IMR-90 (cell line): ENCODE measurements around the gene BANP. TPM values are rescaled to one million over a fixed set of nuclear protein-coding genes. Genes with fewer than 3 reads are reported as not detected.

Experiments
- ATAC-seq: fragments of 200-7000 bp; cut with Tn5 transposase; 2 replicates; pipeline ENCODE4 v1.9.1; 2020; ENCODE audit warnings: low read depth, mild to moderate bottlenecking, moderate library complexity
- BruUV-seq: library from RNA; stranded (reverse); fragments of 400-500 nt; replicated peaks from 2 replicates; lab custom pipeline; 2021; lab: Mats Ljungman, UMichigan
- CTCF ChIA-PET: fragments of 300-600 bp; formaldehyde crosslinking; extraction: SDS; loops from one replicate; lab custom pipeline; 2021; ENCODE audit warnings: antibody characterized with exemption; lab: Yijun Ruan, JAX
- POLR2A ChIA-PET: fragments of 300-600 bp; sonication (Branson Sonifier 250); formaldehyde crosslinking; loops from one replicate; lab custom pipeline; 2022; ENCODE audit warnings: antibody characterized with exemption; ENCODE audit not compliant: unreplicated experiment; lab: Charles Lee
- DNase-seq: peaks from one replicate; pipeline ENCODE4 v3.0.0; 2013
- H2AFZ ChIP-seq: replicated peaks from 2 replicates; pipeline ENCODE3; 2013; ENCODE audit warnings: low read length, mild to moderate bottlenecking; ENCODE audit not compliant: poor library complexity
- H2AK5ac ChIP-seq: 2 replicates; pipeline ENCODE4 v1.6.1; 2013; ENCODE audit warnings: low read depth, low read length, inconsistent platforms
- H2AK9ac ChIP-seq: replicated peaks from 2 replicates; pipeline ENCODE3; 2013; ENCODE audit warnings: mild to moderate bottlenecking, low read depth, low read length, moderate library complexity; ENCODE audit not compliant: poor library complexity
- H2BK120ac ChIP-seq: 2 replicates; pipeline ENCODE4 v1.6.1; 2013; ENCODE audit warnings: low read depth, low read length, inconsistent platforms
- H2BK15ac ChIP-seq: 3 replicates; pipeline ENCODE4 v1.6.1; 2013; ENCODE audit warnings: low read depth, low read length, inconsistent platforms
- H2BK20ac ChIP-seq: 2 replicates; pipeline ENCODE4 v1.6.1; 2013; ENCODE audit warnings: low read depth, mild to moderate bottlenecking, inconsistent platforms, low read length, moderate library complexity
- H2BK5ac ChIP-seq: 2 replicates; pipeline ENCODE4 v1.6.1; 2013; ENCODE audit warnings: mild to moderate bottlenecking, low read depth, low read length, inconsistent platforms; ENCODE audit not compliant: poor library complexity, severe bottlenecking
- H3K14ac ChIP-seq: replicated peaks from 2 replicates; pipeline ENCODE4 v1.6.1; 2013; ENCODE audit warnings: low read depth, low read length, inconsistent platforms
- H3K18ac ChIP-seq: 2 replicates; pipeline ENCODE4 v1.6.1; 2013; ENCODE audit warnings: low read depth, low read length, control low read depth
- H3K23ac ChIP-seq: 2 replicates; pipeline ENCODE4 v1.6.1; 2013; ENCODE audit warnings: low read depth, low read length, inconsistent platforms
- H3K27ac ChIP-seq: 2 replicates; pipeline ENCODE4 v1.5.1; 2013; ENCODE audit warnings: mild to moderate bottlenecking, control low read depth, low read length; ENCODE audit not compliant: insufficient read depth
- H3K27me3 ChIP-seq: 2 replicates; pipeline ENCODE4 v1.6.1; 2013; ENCODE audit warnings: low read length; ENCODE audit not compliant: control insufficient read depth, insufficient read depth
- H3K36me3 ChIP-seq: 2 replicates; pipeline ENCODE4 v1.6.1; 2013; ENCODE audit warnings: low read length, mixed read lengths; ENCODE audit not compliant: control insufficient read depth, insufficient read depth
- H3K4ac ChIP-seq: 2 replicates; pipeline ENCODE4 v1.6.1; 2013; ENCODE audit warnings: low read depth, low read length, inconsistent platforms
- H3K4me1 ChIP-seq: 2 replicates; pipeline ENCODE4 v1.6.1; 2013; ENCODE audit warnings: low read length, mixed read lengths; ENCODE audit not compliant: control insufficient read depth, insufficient read depth
- H3K4me2 ChIP-seq: 2 replicates; pipeline ENCODE4 v1.6.1; 2013; ENCODE audit warnings: low read depth, mild to moderate bottlenecking, control low read depth, low read length, moderate library complexity
- H3K4me3 ChIP-seq: 2 replicates; pipeline ENCODE4 v1.5.1; 2013; ENCODE audit warnings: low read depth, mild to moderate bottlenecking, control low read depth, low read length, moderate library complexity; ENCODE audit not compliant: insufficient read depth
- H3K56ac ChIP-seq: 2 replicates; pipeline ENCODE4 v1.6.1; 2013; ENCODE audit warnings: low read length, inconsistent platforms; ENCODE audit not compliant: insufficient read depth; ENCODE audit errors: extremely low read depth
- H3K79me1 ChIP-seq, 2 experiments: 2 replicates each; pipeline ENCODE4 v1.6.1; 2013; ENCODE audit warnings: low read length in 2 of 2, inconsistent platforms in 1 of 2, low read depth in 1 of 2
- H3K9ac ChIP-seq: 2 replicates; pipeline ENCODE4 v1.6.1; 2013; ENCODE audit warnings: low read depth, low read length, control low read depth
- H3K9me1 ChIP-seq: 2 replicates; pipeline ENCODE4 v1.6.1; 2013; ENCODE audit warnings: low read length, inconsistent platforms; ENCODE audit not compliant: insufficient read depth
- H3K9me3 ChIP-seq: 2 replicates; pipeline ENCODE4 v1.6.1; 2013; ENCODE audit warnings: low read length; ENCODE audit not compliant: control insufficient read depth, insufficient read depth
- H4K20me1 ChIP-seq: 2 replicates; pipeline ENCODE4 v1.6.1; 2013; ENCODE audit warnings: low read length, inconsistent platforms; ENCODE audit not compliant: insufficient read depth
- H4K5ac ChIP-seq: 2 replicates; pipeline ENCODE4 v1.6.1; 2013; ENCODE audit warnings: mild to moderate bottlenecking, low read depth, low read length, control low read depth
- H4K8ac ChIP-seq, 2 experiments: 2 replicates each; pipeline ENCODE4 v1.6.1; 2013; ENCODE audit warnings: low read depth in 2 of 2, low read length in 2 of 2, control low read depth in 1 of 2, inconsistent platforms in 1 of 2
- H4K91ac ChIP-seq: 2 replicates; pipeline ENCODE4 v1.6.1; 2013; ENCODE audit warnings: low read depth, low read length, inconsistent platforms; ENCODE audit not compliant: insufficient read depth
- CHD1 ChIP-seq: IDR thresholded peaks from 2 replicates; pipeline ENCODE4 v1.6.1; 2012; ENCODE audit warnings: low read depth, low read length, improper control_type of control experiment
- FOS ChIP-seq: fragments of 150-350 bp; IDR thresholded peaks from 2 replicates; pipeline ENCODE4 v1.6.1; 2016; ENCODE audit warnings: low read depth, low read length
- MAFK ChIP-seq: IDR thresholded peaks from 2 replicates; pipeline ENCODE4 v1.6.1; 2012; ENCODE audit warnings: low read depth, low read length, improper control_type of control experiment
- MAZ ChIP-seq: IDR thresholded peaks from 2 replicates; pipeline ENCODE4 v1.6.1; 2012; ENCODE audit warnings: low read depth, mild to moderate bottlenecking, low read length, improper control_type of control experiment, moderate library complexity, borderline replicate concordance
- MXI1 ChIP-seq: IDR thresholded peaks from 2 replicates; pipeline ENCODE4 v1.6.1; 2012; ENCODE audit warnings: low read depth, mild to moderate bottlenecking, low read length, moderate library complexity, borderline replicate concordance
- RCOR1 ChIP-seq: IDR thresholded peaks from 2 replicates; pipeline ENCODE4 v1.6.1; 2012; ENCODE audit warnings: mild to moderate bottlenecking, low read length, improper control_type of control experiment; ENCODE audit not compliant: insufficient replicate concordance
- WGBS, 2 experiments: methylation state at CpG; one replicate each; pipeline versions ENCODE4 v1.1.5 to v1.1.7; 2013; ENCODE audit warnings: missing lambda C conversion rate in 2 of 2; ENCODE audit not compliant: insufficient read length in 1 of 2; ENCODE audit errors: extremely low coverage in 2 of 2; 5-methylcytosine and 5-hydroxymethylcytosine counted together
- dilution Hi-C: fragments of 300-500 bp; cut with HindIII; formaldehyde crosslinking; loops from one replicate; pipeline ENCODE4 v1.14.3; 2018; ENCODE audit warnings: low sequenced_read_pairs; ENCODE audit not compliant: unreplicated experiment
- in situ Hi-C: fragments of 300-500 bp; cut with MboI; formaldehyde crosslinking; loops from 3 replicates; pipeline ENCODE4 v1.14.3; 2019; ENCODE audit warnings: low sequenced_read_pairs, inconsistent platforms, mixed read lengths
- intact Hi-C: fragments of 100-400 bp; cut with micrococcal nuclease; formaldehyde crosslinking; loops from 2 replicates; pipeline ENCODE4 v1.10.0; 2022
- polyA plus RNA-seq, 3 experiments: library from polyadenylated mRNA; depleted of rRNA; stranded (reverse); fragments of >200 nt; gene quantifications; 2 replicates each; pipeline ENCODE4 v1.2.3, GENCODE V29; 2012; ENCODE audit warnings: low replicate concordance in 1 of 3
- total RNA-seq: library from RNA; depleted of rRNA; stranded (reverse); fragments of >200 nt; gene quantifications from 2 replicates; pipeline ENCODE4 v1.2.3, GENCODE V29; 2012
- TF ChIP-seq, protein P1 (sequence below): fragments of 150-350 bp; IDR thresholded peaks from 2 replicates; pipeline ENCODE4 v1.6.1; 2017; ENCODE audit warnings: mild to moderate bottlenecking, antibody characterized with exemption, low read length, low read depth
- TF ChIP-seq, protein P2 (sequence below): fragments of 150-350 bp; IDR thresholded peaks from 2 replicates; pipeline ENCODE4 v1.6.1; 2016; ENCODE audit warnings: low read depth, mild to moderate bottlenecking, low read length, moderate library complexity, borderline replicate concordance

The BANP gene
- total and polyA plus RNA-seq, 2 of the 4 experiments (the other 2 are of a cell fraction) = 17.4 to 17.9 TPM

DNA sequence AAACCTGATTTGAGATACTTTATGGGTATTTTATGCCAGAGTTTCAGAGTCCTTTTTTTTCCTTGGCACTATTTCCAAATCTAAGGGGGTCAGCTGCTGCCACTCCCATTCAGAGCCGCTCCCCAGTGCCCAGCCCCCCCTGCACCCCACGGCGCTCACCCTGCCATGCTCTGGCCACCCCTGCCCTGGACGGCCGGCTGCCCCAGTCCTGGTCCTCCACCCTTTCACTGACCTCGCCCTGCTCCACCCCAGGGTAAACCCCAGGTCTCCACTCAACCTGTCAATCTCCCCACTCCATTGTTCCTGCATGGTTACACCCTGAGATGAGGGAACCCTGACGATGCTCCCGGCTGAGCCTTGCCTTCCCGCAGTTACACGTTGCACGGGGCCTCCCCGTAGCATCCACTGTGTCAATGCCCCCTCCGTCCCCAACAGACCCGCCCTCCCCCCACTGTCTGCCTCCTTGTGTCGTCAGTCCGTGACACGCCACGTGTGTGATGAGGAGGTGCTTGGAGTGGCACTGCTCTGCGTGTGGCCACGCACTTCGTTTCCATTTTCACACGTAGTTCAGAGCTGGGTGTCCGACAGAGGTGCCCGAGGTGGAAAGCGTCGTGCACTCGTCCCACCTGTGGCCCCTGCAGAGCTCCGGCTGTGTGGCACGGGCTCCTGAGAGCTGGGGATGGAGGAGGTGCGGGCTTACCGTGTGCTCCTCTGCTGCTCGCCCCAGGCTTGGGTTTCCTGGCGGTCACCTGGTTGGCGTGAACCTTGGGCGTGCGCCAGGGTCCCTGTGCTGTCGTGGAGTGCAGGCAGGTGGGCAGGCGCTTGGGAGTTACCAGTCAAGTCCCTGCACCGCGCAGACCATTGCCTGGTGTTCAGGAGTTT is 116.5 kb downstream of the BANP start (continued):
- no peak for TF ChIP-seq MXI1

DNA sequence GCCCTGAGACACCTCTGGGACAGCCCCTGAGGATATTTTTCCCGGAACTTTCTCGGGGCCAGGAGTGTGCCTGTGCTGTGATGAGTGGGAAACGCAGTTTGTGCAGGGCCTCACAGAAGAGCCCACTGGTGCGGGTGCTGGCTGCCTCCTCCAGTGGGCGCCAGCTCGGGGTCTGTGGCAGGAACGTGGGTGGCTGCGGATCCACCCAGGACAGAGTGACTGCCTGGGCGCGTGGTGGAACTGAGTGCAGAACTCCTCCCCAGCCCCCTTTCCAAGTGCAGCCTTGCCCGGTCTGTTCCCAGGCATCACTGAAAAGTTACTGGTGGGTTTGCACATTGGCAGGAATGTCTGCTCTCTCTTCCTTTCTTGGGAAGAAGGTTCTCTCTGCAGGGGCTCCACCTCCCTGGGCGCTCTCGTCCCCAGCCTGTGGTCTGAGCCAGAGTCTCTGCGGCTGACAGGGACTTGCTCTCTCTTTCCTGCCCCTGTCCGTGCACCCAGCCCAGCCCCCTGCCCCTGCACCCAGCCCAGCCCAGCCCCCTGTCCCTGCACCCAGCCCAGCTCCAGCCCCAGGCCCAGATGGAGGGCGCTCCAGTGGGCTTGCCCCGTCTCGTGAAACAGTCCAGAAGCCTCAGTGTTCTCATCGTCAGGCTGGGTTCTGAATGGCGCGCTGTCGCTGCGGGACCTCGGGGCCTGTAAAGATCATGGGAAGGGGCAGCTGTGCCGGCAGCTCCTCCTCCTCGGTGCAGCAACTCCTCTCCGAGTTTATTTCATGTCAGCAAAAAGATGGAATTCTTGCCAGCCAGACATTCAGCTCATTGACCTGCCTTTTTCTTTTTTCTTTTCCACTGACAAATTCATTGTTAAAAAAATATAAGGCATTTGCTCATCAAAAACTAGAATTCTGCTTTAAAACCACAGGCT is 117.5 kb downstream of the BANP start:
- Histone ChIP-seq H3K56ac (no peak overlapping the region), H3K9me3 (no peaks in the 10 kb centered on the region), H3K9ac (no peak overlapping the region), H2AK9ac (no peak overlapping the region), H4K5ac (no peak overlapping the region), H3K36me3 (peaks cover 26% of the 10 kb centered on the region), H4K8ac (no peak overlapping the region), H3K14ac (no peak overlapping the region), H3K4ac (no peak overlapping the region), H3K4me1 (peaks cover 9% of the 10 kb centered on the region), H2BK5ac (no peak overlapping the region), H3K18ac (no peak overlapping the region), H3K23ac (no peak overlapping the region), H4K91ac (no peak overlapping the region), H3K4me2 (no peak overlapping the region), H3K27me3 (no peaks in the 10 kb centered on the region), H2AK5ac (no peak overlapping the region), H2AFZ (no peak overlapping the region), H2BK120ac (no peak overlapping the region), H3K79me1 (peaks cover 4 to 15% of the 10 kb centered on the region in 2 experiments; a peak in 2 of 4 replicates), H4K20me1 (no peaks in the 10 kb centered on the region; the same call in 1 of the 2 replicates), H3K9me1 (peaks cover 5% of the 10 kb centered on the region; the same call in 1 of the 2 replicates), H2BK20ac (no peak overlapping the region), H3K27ac (no peak overlapping the region), H3K4me3 (no peak overlapping the region), H2BK15ac (no peak overlapping the region)
- DNase-seq = no peak
- intact Hi-C loops = loop anchor here (10.0 kb wide), 1 partner anchor 236 kb away; no protein-coding TSS in a partner anchor
- ChIA-PET POLR2A (no interaction called here), CTCF (no interaction called here)
- dilution Hi-C loops = no loop called here
- WGBS, 2 experiments = 84% methylated on average over 15 of the region's 27 CpGs; no CpG with 5 or more reads in 1 of the 2 experiments
- no peak for ATAC-seq
- in situ Hi-C loops = no loop called here
- BruUV-seq = no TSS peak
- TF ChIP-seq, protein P1, sequence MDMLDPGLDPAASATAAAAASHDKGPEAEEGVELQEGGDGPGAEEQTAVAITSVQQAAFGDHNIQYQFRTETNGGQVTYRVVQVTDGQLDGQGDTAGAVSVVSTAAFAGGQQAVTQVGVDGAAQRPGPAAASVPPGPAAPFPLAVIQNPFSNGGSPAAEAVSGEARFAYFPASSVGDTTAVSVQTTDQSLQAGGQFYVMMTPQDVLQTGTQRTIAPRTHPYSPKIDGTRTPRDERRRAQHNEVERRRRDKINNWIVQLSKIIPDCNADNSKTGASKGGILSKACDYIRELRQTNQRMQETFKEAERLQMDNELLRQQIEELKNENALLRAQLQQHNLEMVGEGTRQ = no peak
- TF ChIP-seq MAFK (no peak), RCOR1 (no peak), FOS (no peak), MAZ (no peak), MXI1 (no peak), CHD1 (no peak)
- TF ChIP-seq, protein P2, sequence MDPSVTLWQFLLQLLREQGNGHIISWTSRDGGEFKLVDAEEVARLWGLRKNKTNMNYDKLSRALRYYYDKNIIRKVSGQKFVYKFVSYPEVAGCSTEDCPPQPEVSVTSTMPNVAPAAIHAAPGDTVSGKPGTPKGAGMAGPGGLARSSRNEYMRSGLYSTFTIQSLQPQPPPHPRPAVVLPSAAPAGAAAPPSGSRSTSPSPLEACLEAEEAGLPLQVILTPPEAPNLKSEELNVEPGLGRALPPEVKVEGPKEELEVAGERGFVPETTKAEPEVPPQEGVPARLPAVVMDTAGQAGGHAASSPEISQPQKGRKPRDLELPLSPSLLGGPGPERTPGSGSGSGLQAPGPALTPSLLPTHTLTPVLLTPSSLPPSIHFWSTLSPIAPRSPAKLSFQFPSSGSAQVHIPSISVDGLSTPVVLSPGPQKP = no peak
